GM19043 (cell line): ENCODE results near the gene C3orf18.

ENCODE experiments used
- ATAC-seq: cut with Tn5 transposase; IDR thresholded peaks from one replicate; pipeline ENCODE4 v1.9.1; 2021; ENCODE audit warnings: low read depth; ENCODE audit not compliant: unreplicated experiment

C3orf18 gene

DNA sequence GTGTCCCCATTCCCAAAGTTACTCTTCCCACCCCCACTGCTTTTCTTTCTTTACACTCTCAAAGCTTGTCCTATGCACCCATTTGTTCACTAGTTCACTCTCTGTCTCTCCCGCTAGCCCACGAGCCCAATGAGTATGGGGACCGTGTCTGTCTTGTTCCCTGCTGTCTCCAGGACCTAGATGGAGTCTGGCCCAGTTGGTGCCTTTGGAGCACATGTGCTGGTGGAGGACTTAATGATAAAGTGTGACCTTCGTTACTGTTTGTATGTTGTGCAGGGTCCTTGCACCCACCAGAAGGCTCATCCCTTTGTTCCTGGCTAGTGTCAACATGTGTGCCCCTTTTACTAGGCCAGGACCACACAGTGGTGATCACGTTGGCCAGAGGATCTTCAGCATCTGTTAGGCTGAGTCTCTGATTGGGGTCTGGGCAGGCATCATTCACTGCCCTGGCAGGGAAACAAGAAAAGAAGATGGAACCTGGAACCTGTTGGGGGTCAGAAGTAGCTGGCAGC, 36.6 kb upstream of the C3orf18 start:
- ATAC-seq = no peak

- no peak for ATAC-seq
Observed at GRCh38 chr3:50603261-50604109, 35.9 kb upstream of the C3orf18 start.

- no peak for ATAC-seq
Observed at GRCh38 chr3:50602595-50603191, 35.1 kb upstream of the C3orf18 start.

DNA sequence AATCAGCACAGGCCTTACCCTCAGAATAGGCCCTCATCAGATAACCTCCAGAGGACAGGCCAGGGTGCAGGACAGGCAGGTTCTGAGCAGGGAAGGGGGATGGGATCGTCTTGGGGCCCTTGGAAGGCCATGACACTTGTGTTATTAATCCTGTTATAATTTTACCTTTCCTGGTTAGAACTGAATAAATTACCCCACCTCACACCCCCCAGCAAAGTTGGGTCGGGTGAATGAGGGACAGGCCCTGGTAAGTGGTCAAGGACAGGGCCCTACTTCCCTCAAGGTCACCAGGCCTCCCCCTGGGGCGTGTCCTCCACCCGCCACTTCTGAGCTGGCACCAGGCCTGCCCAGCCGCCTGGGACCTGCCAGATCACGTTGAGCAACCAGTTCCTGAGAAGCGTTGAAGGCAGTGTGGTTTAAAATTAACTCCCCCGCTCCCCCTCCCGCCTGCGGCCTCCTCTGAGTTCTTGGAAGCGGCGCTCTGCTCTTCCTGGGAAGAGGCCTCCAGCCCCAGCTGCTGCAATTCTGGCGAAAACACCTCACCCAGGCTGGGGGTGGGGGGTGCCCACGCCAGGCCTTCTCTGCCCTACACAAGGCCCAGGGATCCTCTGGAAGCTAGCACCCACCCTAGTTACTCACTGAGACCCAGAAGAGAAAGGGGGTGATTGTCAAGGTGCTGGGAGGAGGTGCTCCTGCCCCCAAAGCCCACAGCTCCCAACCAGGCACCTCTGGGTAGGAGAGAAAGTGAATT, 33.5 kb upstream of the C3orf18 start:
- ATAC-seq = peak; percentile 56

GRCh38 chr3:50600141-50600753, 32.7 kb upstream of the C3orf18 start:
- ATAC-seq = no peak

- no peak for ATAC-seq
Observed at GRCh38 chr3:50599716-50600118, 32.2 kb upstream of the C3orf18 start.

- ATAC-seq = no peak
Observed at GRCh38 chr3:50599115-50599715, 31.7 kb upstream of the C3orf18 start.

DNA sequence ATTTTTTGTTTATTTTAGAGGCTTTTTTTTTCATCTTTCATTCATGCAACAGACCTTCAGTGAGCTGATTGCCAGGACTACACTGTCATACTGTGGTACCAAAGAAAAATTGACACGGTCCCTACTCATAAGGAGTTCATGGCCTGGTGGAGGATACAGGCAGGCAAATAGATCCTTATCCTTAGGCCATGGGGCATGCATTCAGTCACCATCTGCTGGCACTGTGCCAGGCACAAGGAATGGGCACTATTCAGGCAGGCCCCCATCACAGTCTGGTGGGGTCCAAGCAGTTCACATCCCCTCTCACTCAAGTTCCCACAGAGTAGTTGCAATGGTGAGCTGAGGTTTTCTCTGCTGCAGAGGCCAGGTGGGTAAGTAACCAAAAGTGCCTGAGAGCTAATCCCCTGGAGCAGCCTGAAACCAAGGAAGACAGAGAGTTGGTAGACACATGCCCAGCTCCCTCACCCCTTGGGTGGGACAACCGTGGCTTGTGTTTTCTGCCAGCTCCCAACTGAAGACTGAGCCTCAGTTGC, 26.8 kb upstream of the C3orf18 start:
- ATAC-seq = no peak

DNA sequence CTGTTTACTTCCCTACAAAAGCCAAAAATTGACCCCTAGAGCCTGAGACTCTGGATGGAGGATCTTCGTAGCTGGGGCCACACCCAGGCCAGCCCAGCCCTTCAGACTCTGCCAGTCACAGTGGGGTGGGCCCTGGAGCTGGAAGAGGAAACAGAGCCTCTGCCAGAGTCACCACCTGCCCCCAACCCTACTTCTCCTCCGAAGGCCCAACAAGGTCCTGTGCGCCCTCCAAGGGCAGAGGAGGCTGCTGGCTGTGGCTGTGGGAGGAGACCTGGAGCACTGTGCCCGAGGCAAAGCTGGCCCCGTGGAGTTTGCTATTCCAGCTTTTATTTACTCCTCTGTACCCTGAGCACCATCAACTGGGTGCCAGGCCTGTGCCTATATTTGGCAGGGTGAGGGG, 25.0 kb upstream of the C3orf18 start:
- ATAC-seq = no peak

GRCh38 chr3:50591196-50591741, 23.7 kb upstream of the C3orf18 start:
- ATAC-seq = peak; percentile 4

- ATAC-seq = no peak
Observed at GRCh38 chr3:50588759-50589433, 21.3 kb upstream of the C3orf18 start.

DNA sequence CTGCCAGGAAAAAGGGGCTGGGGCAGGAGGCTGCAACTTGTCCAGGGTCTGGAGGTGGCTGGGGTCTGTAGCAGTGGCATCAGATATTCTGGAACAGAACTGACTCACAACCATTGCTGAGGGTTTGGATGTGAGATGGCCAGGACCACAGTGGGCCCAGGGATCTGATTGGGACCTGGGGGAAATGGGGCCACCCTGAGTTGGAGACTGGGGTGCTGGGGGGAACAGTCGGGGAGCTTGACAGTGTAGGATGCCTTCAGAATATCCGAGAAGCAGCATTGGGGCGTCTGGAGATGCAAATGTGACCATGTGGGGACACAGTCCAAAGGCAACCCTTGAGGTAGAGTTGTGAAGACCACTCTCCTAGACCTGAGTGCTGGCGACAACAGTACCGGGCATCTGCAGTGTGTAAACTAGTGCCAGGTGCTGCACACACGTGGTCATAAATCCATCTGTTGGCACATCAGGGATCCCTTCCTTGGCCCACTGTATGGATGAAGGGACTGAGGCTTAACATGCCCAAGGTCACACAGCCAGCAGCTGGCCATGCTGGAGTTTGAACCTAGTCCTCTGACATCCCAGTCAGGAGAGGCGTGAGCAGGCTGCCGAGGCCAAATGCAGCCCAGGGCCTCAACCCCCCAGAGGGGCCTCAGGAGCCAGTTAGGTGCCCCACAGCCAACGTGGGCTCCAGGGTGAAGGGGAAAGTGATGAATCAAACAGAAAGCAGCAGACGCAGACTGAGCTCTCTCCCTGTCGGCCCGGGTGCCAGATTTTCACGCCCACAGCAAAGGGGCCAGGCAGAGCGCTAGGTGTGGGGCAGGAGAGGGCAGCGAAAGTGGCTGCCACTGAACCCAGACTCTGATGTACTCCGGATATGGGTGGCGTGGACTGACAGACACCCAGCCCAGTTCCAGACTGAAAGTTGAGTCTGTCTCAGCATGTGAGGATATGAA, 20.5 kb upstream of the C3orf18 start:
- no peak for ATAC-seq

- no peak for ATAC-seq
Observed at GRCh38 chr3:50587373-50587772, 19.8 kb upstream of the C3orf18 start.

DNA sequence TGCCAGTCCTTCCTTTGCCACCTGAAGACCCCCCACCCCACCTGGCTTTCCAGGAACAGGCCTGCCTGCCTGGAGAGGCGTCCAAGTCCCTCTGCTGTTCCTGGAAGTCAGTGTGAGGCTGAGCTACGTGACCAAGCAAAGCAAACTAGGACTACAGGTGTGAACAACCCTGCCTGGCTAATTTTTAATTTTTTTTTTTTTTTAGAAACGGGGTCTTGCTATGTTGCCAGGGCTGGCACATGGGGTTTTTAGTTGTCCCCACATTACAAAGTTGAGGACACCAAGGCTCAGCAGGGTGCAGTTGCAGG, 19.2 kb upstream of the C3orf18 start:
- ATAC-seq = no peak

- no peak for ATAC-seq
Observed at GRCh38 chr3:50585919-50586762, 18.6 kb upstream of the C3orf18 start.

DNA sequence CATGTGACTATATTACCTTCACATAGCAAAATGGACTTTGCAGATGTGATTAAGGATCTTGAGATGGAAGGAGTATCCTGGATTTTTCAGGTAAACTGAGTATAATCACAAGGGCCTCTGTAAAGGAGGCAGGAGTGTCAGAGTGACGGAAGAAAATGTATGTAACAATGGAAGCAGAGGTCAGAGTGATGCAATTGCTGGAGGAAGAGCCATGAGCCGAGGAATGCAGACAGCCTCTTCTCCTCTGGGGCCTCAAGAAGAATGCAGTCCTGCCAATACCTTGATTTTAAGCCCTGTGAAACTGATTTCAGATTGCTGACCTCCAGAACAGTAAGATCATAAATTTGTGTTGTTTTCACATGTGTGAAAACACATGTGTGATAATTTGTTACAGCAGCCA, 16.8 kb upstream of the C3orf18 start:
- ATAC-seq = no peak

GRCh38 chr3:50583897-50584296, 16.4 kb upstream of the C3orf18 start:
- no peak for ATAC-seq

DNA sequence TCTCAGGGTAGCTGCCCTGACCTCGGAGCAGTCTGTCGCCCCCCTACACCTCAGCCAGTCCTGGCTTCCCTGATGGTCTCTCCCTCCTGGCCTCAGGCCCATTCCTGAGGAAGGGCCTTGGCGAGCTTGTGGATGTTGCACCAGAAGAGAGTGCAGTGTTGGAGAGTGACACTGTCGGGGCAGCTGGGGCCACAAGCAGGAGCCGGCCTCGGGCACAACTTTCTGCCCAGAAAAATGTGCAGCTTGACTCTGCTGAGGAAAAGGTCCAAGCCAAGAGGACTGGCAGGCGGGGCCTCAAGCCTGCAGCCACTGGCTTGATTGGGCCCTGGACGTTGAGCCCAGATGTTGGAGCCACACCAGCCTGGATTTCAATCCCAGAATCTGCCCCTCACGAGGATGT, 14.5 kb upstream of the C3orf18 start:
- no peak for ATAC-seq
